Breast epithelium (tissue), 4 donors: ENCODE results near the gene COG3. TPM values are rescaled to one million over a fixed set of nuclear protein-coding genes. Genes with fewer than 3 reads are reported as not detected.

Source experiments
- DNase-seq, 2 donors: peaks; one replicate each; pipeline ENCODE4 v3.0.0-alpha.2; 2019; ENCODE audit warnings: low spot score in 2 of 2
- H3K27ac ChIP-seq, 2 donors: fragments of 200-600 bp; sonication (generic) in 1 of 2; one replicate each; pipeline ENCODE4 v1.5.1; 2016 to 2019; ENCODE audit warnings: mild to moderate bottlenecking in 1 of 2
- H3K27me3 ChIP-seq, 2 donors: fragments of 200-600 bp; sonication (generic) in 1 of 2; one replicate each; pipeline versions ENCODE4 v1.5.1 to v1.6.0; 2017 to 2019; ENCODE audit warnings: control low read depth in 1 of 2, mild to moderate bottlenecking in 1 of 2
- H3K36me3 ChIP-seq: fragments of 200-600 bp; one replicate; pipeline ENCODE4 v1.5.1; 2019
- H3K4me1 ChIP-seq, 2 donors: fragments of 200-600 bp; sonication (generic); one replicate each; pipeline ENCODE4 v1.5.1; 2016 to 2019; ENCODE audit warnings: control low read depth in 1 of 2
- H3K4me3 ChIP-seq, 3 donors: fragments of 200-600 bp; sonication (generic); 1 replicate in 2 of 3; 2 replicates in 1 of 3; pipeline ENCODE4 v1.5.1; 2016 to 2019; ENCODE audit warnings: mild to moderate bottlenecking in 3 of 3, moderate library complexity in 2 of 3
- H3K9me3 ChIP-seq, 2 donors: fragments of 200-600 bp; sonication (generic) in 1 of 2; one replicate each; pipeline ENCODE4 v1.5.1; 2016 to 2019; ENCODE audit warnings: control low read depth in 1 of 2
- CTCF ChIP-seq, 3 donors: fragments of 450-650 bp; IDR thresholded peaks; one replicate each; pipeline ENCODE4 v1.5.1; 2016 to 2017; ENCODE audit warnings: antibody characterized with exemption in 3 of 3, mild to moderate bottlenecking in 3 of 3, moderate library complexity in 3 of 3
- POLR2A ChIP-seq: fragments of 450-650 bp; IDR thresholded peaks from one replicate; pipeline ENCODE4 v1.6.1; 2016; ENCODE audit warnings: antibody characterized with exemption, mild to moderate bottlenecking, moderate library complexity
- POLR2AphosphoS5 ChIP-seq, 3 donors: sonication (generic); formaldehyde crosslinking; IDR thresholded peaks; one replicate each; pipeline ENCODE4 v1.6.1; 2017; ENCODE audit warnings: antibody characterized with exemption in 3 of 3
- intact Hi-C: fragments of 100-400 bp; cut with DNase I; formaldehyde crosslinking; loops from one replicate; pipeline ENCODE4 v1.15.1; 2023; ENCODE audit warnings: low total_unique reads
- total RNA-seq, 3 donors: library from RNA; depleted of rRNA; stranded (reverse); fragments of >200 nt; gene quantifications; one replicate each; pipeline ENCODE4 v1.1.0, GENCODE V29; 2016

Gene COG3
- total RNA-seq, 3 donors from 2014 or later: 30.4 to 45.1 (median 39.7) TPM

DNA sequence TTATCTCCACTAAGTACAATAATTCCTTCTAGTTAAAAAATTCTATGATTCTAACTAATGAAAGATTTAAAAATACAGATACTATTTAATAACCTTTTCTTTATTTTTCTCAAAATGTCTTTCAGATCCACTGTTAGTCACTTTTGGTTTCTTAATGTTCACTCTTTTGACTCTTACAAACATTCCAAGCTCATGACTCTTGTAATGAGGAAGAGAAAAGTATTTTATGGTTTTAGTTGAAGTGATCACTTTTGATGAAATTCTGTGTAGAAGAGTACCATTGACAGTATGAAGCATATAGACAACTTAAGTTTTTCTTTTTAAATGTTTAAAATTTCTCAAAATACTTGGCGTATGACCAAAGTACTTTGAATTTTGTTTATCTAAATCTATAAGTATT lies 27.8 kb downstream of the COG3 start:
- Histone ChIP-seq H3K9me3 (no peaks in the 10 kb centered on the region), H3K4me3 (no peak overlapping the region), H3K4me1 (no peaks in the 10 kb centered on the region), H3K36me3 (no peaks in the 10 kb centered on the region), H3K27me3 (no peaks in the 10 kb centered on the region), H3K27ac (no peak overlapping the region)
- no peak for TF ChIP-seq POLR2A
- intact Hi-C loops: no loop called here
- DNase-seq: no peak

DNA sequence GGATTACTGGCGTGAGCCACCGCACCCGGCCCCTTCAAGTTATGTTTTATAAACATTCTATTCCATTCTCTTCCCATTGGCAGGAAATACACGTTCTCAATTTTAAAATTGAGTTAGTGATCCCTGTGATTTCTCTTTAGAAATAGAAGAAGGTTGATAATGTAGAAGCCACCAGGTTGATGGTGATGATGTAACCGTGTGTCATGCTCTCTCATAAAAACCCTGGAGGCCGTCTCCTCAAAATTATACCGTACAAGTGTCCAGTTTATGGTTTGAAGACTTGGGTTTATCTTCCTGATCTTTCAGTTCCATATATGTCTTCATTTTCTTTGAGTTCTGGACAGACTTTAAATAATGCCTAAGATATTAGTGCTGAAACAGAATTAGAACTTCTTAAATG lies 32.2 kb downstream of the COG3 start:
- H3K36me3 ChIP-seq: no peaks in the 10 kb centered on the region
- no peak for TF ChIP-seq POLR2A
- TF ChIP-seq POLR2AphosphoS5 (IDR thresholded peaks at IDR 0.05): no peak
- TF ChIP-seq CTCF (IDR thresholded peaks at IDR 0.05): no peak
- no peak for DNase-seq
- no peak overlapping the region for H3K4me3 ChIP-seq
- no peaks in the 10 kb centered on the region for H3K4me1 ChIP-seq
- H3K27ac ChIP-seq: no peak overlapping the region
- intact Hi-C loops: no loop called here
- no peaks in the 10 kb centered on the region for H3K9me3 ChIP-seq
- no peaks in the 10 kb centered on the region for H3K27me3 ChIP-seq

- H3K4me1 ChIP-seq: no peaks in the 10 kb centered on the region
- H3K27me3 ChIP-seq: no peaks in the 10 kb centered on the region
- H3K36me3 ChIP-seq: peaks cover 5% of the 10 kb centered on the region
- no peak for DNase-seq
- TF ChIP-seq POLR2AphosphoS5 (IDR thresholded peaks at IDR 0.05) (no peak), POLR2A (no peak), CTCF (IDR thresholded peaks at IDR 0.05) (no peak)
- H3K27ac ChIP-seq: no peak overlapping the region
- intact Hi-C loops: no loop called here
- H3K4me3 ChIP-seq: no peak overlapping the region
- no peaks in the 10 kb centered on the region for H3K9me3 ChIP-seq
Observed at GRCh38 chr13:45500492-45501174, 35.9 kb downstream of the COG3 start.

- no peaks in the 10 kb centered on the region for H3K27me3 ChIP-seq
- no peak overlapping the region for H3K27ac ChIP-seq
- H3K36me3 ChIP-seq: peaks cover 5% of the 10 kb centered on the region
- no peak overlapping the region for H3K4me3 ChIP-seq
- DNase-seq: no peak
- no peaks in the 10 kb centered on the region for H3K4me1 ChIP-seq
- intact Hi-C loops: no loop called here
- H3K9me3 ChIP-seq: no peaks in the 10 kb centered on the region
- no peak for TF ChIP-seq CTCF (IDR thresholded peaks at IDR 0.05)
- no peak for TF ChIP-seq POLR2A
- TF ChIP-seq POLR2AphosphoS5 (IDR thresholded peaks at IDR 0.05): no peak
Observed at GRCh38 chr13:45501175-45501526, 36.4 kb downstream of the COG3 start.

GRCh38 chr13:45503658-45504057 lies 38.9 kb downstream of the COG3 start:
- no peak overlapping the region for H3K27ac ChIP-seq
- intact Hi-C loops: no loop called here
- H3K27me3 ChIP-seq: no peaks in the 10 kb centered on the region
- no peak overlapping the region for H3K4me3 ChIP-seq
- peaks cover 5% of the 10 kb centered on the region for H3K36me3 ChIP-seq
- no peak for DNase-seq
- H3K9me3 ChIP-seq: no peaks in the 10 kb centered on the region
- no peaks in the 10 kb centered on the region for H3K4me1 ChIP-seq
- no peak for TF ChIP-seq POLR2AphosphoS5 (IDR thresholded peaks at IDR 0.05)
- TF ChIP-seq CTCF (IDR thresholded peaks at IDR 0.05): no peak
- no peak for TF ChIP-seq POLR2A

DNA sequence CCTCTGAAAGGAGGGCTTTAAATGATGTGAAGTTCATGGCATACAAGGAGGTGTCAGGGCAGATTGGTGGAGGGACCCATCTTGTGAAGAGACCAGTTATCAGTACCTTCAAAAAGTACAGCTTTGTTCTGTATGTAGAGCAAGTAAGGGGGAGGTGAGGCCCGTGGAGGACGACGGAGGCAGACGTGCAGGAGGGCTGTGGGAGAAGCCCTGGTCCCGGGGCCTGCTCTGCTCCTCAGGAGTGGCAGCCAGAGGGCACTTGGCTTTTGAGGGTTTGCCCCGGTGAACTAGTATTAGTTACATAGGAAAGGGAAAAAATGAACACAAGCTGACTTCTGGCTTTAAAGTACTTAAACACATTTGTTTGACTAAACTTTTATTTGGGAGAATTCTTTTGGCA lies 42.1 kb downstream of the COG3 start:
- no peak for DNase-seq
- no peak overlapping the region for H3K4me3 ChIP-seq
- H3K27ac ChIP-seq: no peak overlapping the region
- TF ChIP-seq POLR2AphosphoS5 (IDR thresholded peaks at IDR 0.05) (no peak), POLR2A (no peak), CTCF (IDR thresholded peaks at IDR 0.05) (no peak)
- no peaks in the 10 kb centered on the region for H3K4me1 ChIP-seq
- H3K9me3 ChIP-seq: no peaks in the 10 kb centered on the region
- H3K36me3 ChIP-seq: peaks cover 5% of the 10 kb centered on the region
- H3K27me3 ChIP-seq: no peaks in the 10 kb centered on the region
- intact Hi-C loops: no loop called here
